Measurements from ENCODE around the gene SUPT20HL1.

- TF ChIP-seq CTCF (IDR thresholded peaks at IDR 0.05): peak; percentile 68 to 85 (median 74)
- TF ChIP-seq POLR2A (IDR thresholded peaks at IDR 0.05): no peak
Observed at GRCh38 chrX:24395775-24396174, 35.3 kb downstream of the SUPT20HL1 start.
